ENCODE measurements around the gene GUK1.

The GUK1 gene

GRCh38 chr1:228139931-228140723 is at the start of gene GUK1:
TSS of gene GUK1 (plus strand) at chr1:228140279. CDS start at chr1:228140303, 24 bp downstream.
- DNase-seq (ENCODE audit: low read depth, low spot score) = peak; percentile 100

DNA sequence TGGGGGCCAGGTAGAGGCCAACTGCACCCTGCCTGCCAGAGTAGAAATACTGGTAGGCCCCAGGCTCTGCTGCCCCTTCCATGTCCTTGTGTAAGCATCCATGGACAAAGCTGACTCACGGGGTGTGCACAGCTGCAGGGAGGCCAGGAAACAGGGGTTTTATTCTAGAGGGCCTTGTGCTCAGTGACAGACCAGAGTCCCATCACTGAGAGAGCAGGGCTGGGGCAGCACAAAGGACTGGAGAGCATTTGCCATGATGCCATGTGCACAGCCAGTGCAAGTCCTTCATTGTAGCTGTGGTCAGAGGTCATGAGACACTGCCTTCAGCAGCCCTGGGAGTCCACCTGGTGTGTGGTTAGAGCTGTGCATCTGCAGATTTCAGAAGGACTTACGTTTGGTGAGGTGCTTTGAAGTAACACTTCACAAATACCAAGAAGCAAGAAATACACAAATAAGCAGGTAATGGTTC is 49.4 kb upstream of the GUK1 start:
- no peak for DNase-seq (ENCODE audit: low read depth, low spot score)

DNA sequence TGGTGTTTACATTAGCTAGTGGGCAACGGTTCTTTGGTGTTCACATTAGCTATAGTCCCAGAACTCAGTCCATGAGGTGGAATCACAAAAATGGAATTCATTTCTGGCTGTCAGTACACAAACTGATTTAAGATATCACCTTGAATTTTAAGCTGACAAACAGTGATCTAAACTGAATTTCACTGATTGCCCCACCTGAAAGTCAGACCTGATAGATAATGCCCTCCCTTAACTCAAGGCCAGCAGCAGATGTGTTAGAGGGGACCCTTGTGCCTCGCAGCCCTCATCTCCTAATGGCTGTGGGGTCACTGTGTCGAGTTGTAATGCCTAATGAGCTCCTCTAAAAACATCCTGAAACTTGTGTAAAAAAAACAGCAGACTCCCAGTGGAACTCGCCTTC is 49.0 kb upstream of the GUK1 start:
- DNase-seq (ENCODE audit: low read depth, low spot score) = no peak

DNA sequence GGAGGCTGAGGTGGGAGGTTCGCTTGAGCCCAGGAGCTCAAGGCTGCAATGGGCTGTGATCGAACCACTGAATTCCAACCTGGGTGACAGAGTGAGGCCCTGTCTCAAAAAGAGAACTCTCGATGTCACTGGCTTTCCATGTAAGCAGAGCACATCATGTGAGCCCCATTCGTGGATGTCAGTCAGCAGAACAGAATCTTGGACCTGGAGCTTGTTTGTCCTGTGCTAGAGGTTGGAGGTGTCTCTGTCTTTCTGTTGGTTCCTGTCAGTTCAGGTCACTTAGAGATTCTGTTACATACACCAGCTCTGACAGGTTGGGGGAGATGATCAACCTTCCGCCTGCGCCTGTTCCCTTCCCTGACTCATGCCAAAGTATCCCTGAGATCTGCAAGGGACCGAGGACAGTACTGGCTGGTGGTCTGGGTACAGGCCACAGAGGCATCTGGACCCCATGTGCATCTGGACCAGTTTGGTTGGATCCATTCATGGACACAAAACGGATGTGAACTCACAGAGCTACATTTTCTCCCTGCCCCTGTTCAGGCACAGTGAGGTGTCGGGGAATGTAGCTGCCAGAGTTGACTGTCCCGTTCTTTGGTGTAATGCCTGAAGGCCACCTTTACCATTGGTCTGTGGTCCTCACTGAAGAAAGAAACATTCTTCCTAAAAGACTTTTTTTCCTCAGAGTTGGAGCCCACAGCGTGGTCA is 47.6 kb upstream of the GUK1 start:
- no peak for DNase-seq (ENCODE audit: low read depth, low spot score)

DNA sequence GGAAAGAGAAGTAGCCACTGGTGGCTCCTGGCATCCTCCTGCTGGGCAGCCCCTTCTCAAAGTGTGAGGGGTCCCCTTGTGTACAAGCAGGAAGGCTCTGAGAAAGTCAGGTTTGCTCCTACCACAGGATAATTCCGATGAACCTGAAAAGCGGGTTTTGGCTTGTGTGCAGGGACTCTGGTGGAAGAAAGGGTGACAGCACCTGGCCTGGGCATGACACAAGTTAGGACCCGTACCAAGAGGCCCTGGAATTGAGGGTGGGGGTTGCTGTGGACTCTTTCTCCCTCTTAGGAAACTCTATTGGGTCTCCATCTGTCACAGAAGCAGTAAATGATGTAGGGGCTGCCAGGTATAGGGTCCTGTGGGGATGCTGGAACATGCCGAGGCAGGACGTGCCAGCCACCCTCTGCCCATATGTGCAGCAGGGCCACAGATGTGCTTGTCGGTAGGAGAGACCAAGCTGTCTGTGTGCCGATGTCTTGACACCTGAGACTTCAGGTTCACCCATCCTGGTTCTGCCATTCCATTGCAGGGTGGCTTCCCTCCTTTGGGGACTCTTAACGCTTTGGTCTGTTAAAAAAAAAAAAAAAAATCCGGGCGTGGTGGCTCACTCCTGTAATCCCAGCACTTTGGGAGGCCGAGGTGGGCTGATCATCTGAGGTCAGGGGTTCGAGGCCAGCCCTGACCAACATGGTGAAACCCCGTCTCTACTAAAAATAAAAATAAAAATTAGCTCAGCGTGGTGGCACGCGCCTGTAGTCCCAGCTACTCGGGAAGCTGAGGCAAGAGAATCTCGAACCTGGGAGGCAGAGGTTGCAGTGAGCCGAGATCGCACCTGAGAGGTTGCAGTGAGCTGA is 46.8 kb upstream of the GUK1 start:
- DNase-seq (ENCODE audit: low read depth, low spot score) = no peak

GRCh38 chr1:228094432-228095016 is 45.6 kb upstream of the GUK1 start:
- no peak for DNase-seq (ENCODE audit: low read depth, low spot score)

DNA sequence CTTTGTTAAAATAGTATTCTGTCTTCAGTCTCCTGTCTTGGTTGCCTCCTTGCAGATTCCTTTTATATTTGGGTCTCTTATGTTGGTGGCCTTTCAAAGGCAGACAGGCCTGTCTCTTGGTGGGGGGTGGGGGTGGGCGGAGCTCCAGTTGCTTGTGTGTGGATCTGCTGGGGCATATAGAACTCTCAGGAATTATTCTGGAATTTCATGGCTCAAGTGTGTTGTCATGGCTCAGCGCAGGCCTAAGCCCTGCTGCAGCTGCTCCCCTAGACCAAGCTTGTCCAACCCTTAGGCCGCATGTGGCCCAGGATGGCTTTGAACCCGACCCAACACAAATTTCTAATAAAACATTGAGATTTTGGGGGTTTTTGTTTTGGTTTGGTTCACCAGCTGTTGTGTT is 44.9 kb upstream of the GUK1 start:
- no peak for DNase-seq (ENCODE audit: low read depth, low spot score)

DNA sequence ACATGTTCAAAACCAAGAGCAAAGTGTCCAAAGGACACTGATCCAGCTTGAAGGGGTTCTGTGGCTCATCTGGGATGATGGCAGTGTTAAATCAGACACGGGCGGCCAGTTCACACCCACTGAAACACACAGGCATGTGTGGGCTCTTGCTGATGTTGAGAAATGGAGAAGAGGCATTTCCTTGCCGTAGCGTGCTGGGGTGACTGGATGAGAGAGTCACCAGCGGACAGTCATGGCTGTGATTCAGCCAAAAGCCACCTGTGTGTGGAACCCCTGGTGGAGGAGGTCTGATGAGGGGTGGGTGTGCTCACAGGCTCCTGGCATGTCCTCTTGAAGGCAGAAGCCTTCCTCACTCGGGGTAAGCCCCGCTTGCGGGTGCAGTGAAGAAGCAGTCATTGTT is 44.1 kb upstream of the GUK1 start:
- no peak for DNase-seq (ENCODE audit: low read depth, low spot score)

GRCh38 chr1:228096416-228097332 is 43.4 kb upstream of the GUK1 start:
- no peak for DNase-seq (ENCODE audit: low read depth, low spot score)

GRCh38 chr1:228097333-228098081 is 42.6 kb upstream of the GUK1 start:
- DNase-seq (ENCODE audit: low read depth, low spot score) = no peak

DNA sequence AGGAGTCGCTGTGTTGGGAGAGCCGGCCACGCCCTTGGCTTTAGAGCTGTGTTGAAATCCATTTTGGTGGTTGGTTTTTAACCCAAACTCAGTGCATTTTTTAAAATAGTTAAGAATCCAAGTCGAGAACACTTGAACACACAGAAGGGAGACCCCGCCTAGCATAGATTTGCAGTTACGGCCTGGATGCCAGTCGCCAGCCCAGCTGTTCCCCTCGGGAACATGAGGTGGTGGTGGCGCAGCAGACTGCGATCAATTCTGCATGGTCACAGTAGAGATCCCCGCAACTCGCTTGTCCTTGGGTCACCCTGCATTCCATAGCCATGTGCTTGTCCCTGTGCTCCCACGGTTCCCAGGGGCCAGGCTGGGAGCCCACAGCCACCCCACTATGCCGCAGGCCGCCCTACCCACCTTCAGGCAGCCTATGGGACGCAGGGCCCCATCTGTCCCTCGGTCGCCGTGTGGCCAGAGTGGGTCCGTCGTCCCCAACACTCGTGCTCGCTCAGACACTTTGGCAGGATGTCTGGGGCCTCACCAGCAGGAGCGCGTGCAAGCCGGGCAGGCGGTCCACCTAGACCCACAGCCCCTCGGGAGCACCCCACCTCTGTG is 41.7 kb upstream of the GUK1 start:
- DNase-seq (ENCODE audit: low read depth, low spot score) = no peak

DNA sequence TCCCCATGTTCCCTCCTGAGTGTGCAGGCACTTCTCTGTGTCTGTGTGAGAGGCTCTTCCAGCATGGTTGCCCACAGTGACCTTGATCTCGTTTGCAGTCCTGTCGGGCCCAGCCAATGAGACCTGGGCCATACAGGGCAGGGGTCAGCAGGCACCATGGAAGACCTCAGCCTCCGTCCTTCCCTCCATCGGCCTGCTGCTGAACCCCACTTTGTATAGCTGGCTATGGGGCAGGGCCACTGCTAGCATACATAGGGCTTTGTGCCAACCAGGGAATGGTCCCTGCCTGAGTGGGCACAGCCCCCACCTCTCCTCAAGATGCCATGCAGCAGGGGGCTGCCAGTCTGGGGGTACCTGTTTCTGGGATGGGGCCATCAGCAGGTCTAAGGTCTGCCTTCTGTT is 40.7 kb upstream of the GUK1 start:
- DNase-seq (ENCODE audit: low read depth, low spot score) = no peak

GRCh38 chr1:228100822-228101613 is 39.1 kb upstream of the GUK1 start:
- DNase-seq (ENCODE audit: low read depth, low spot score) = no peak

DNA sequence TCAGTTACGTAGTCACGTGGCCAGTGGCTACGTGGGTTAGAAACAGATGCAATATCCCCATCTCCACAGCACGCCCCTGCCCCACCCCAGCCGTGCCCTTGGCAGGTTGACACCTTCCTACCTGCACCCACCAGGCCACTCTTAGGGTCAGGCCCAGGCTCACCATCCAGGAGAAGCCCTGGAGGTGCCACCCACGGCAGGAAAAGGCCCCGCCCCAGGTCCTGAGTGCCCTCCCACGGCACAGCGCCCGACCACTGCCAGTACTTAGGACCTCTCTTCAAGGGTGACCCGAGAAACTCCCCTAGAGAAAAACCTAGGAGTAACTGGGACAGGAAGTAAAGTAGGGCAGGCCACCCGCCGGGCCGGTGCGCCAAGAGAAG is 38.5 kb upstream of the GUK1 start:
- no peak for DNase-seq (ENCODE audit: low read depth, low spot score)

DNA sequence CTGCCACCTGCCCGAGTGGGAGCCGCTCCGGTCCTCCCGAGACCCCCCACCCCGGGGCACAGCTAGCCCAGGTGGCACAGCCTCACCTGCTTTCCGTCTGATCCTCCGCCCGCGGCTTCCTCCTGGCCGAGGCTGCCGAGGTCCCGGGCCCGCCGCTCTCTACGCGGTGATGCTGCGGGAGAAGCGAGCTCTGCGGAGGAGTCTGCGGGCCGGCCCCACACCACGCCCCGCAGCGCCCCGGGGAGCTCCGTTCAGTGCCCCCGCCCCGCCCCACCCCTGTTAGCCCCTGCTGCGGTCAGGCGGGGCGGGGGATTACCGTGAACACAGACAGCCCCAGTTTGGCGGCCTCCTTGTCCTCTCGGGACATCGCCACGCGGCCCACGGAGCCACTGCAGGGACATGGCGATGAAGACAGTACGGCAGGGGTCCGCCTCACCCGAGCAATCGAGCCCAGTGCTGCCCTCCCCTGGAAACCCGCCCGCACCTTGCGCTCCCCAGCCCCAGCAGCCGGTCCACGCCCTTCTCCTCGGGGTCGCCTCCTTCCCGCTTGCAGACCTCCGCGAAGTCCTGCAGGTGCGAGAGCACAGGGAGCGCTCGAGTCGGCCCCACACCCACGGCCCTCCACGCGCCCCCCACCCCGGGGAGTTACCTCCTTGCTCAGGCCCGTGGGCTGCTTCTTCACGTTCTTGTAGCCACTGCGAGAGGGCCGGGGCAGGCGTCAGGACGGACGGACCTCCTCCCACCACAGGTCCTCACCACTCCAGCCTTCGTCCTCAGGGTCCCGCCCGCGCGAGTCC is 37.9 kb upstream of the GUK1 start:
- peak; percentile 64 for DNase-seq (ENCODE audit: low read depth, low spot score)

DNA sequence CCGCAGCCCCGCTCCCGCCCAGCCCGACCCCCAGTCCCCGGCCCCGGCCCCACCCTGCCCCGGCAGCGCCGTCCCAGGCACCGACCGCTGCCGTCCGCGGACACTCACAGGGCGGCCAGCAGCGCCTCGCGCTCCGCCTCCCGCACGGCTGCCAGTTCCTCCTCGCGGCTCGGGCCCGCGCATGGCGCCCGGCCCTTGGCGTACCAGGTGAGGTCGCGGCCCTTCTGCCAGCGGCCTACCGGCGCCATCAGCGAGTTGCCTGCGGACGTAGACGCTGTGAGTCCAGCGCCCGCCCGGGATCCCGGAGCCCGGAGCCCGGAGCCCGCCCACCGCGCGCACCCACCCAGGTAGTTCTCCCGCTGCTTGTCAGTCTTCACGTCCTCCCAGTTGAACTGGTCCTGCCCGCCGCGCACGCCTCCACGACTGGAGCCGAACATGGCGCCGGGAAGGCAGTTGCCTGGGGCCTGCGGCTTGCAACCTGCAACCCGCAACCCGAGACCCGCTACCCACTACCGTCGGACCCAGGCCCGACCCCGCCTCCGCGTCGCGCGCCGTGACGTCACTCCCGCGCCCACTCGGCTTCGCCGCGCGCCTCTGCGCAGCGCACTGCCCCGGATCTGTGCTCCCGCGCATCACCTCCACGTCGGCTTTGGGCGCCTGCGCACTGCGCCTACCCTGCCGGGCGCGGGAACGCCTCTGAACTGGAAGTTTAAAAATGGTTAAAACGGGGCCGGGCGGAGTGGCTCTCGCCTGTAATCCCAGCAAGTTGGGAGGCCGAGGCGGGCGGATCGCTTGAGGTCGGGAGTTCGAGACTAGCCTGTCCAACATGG is 37.1 kb upstream of the GUK1 start, which contains the start of gene C1orf35:
Gene C1orf35 (minus strand): TSS at position 535 of the 830 bp plus-strand sequence. CDS start 98 bp downstream, at position 437.
- DNase-seq (ENCODE audit: low read depth, low spot score) = peak; percentile 98
